EL (cell line): ENCODE results near the gene SATB2.
A peak's percentile ranks its signal among the peaks of the same experiment; 100 is the strongest.

ENCODE experiments used
- DNase-seq: peaks from one replicate; pipeline ENCODE4 v3.0.0-alpha.2; 2016

SATB2 gene

DNA sequence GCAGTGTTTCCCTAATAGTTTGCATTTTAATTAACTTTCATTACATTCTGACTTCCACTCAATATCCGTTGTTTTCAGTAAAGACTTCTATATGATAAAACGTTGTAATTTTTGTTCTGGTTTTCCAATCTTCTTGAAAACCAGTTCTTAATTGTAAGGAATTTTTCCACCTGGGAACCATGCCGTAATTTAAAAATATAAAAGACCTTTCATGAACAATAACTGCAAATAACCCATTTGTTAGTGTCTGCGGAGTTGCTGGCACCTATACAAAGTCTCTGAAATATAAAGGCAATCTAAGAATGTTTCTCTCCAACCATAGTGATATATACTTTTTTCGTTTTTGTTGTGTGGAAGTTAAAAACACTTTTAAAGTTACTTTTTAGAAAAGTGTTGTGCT, 7.7 kb upstream of the SATB2 start:
- DNase-seq: no peak

DNA sequence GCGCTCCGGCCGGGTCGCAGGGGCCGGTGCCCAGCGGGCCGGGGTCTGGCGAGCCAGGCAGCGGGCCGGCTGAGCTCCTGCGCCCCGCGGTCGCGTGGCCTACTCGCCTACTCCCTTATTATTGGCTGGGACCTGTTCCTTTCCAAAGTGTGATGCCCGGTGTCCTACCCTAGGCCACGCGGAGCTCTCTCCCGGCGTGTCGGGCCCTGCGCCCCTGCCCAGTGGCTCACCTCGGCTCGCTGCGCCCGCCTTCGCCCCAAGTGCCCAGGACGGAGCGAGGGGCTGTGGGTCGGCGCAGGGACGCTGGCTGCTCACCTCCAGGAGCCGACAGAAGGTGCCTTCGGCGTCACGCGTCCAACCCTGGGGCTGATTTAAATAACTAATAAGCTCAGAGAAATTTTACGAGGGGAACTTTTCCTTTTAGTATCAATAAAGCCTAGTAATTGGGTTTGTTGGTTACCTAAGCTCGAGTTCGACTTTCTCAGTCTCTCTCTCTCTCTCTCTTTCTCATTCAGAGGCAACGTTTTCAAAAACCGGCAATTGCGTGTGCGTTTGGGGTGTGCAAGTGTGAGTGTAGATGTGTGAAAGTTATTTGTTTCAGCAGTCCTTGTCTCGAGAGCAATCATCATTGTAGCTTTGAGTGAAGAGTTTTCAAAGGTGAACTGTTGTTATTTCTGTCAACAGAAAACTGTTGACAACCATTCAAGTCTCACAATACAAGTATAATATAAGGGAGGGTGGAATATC, 7.0 kb upstream of the SATB2 start:
- no peak for DNase-seq

DNA sequence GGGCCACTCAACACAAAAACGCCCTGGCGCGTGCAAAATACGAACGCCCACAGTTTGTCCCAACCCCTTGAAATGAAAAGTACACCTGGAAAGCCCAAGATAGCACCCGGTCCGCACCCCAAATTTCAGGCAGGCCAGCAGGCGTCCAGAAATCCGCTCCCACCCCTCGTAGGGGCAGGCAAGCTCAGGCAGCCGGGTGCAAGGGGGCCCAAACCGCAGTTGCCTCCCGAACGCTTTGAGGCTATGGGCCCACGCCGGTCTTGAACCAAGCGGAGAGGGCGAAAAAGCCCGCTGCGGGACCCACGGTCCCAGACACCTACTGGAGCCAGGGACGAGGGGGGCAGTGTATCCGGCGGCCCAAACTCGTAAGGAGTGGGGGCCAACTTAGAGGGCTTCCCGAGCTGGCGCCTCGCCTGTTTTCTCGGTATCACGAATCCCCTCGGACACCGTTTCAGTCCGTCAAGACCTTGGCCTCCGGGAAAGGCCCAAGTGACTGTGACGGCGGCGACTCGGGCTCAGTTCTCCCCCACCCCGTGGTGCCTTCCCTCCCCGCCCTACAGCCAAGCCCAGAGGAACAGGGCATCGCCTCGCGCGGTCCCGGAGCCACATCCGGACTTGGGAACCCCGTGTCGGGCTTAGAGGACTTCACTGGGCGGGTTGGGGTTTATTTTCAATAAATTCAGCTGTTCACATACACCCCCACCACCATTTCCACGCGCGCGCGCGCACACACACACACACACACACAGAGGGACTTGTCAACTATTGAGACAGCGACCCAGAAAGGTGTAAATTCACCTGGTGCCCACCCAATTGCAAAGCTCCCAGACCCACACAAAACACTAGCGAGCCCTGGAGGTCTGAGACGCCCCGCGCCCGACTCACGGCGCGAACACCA, 6.2 kb upstream of the SATB2 start:
- peak; percentile 19 for DNase-seq

DNA sequence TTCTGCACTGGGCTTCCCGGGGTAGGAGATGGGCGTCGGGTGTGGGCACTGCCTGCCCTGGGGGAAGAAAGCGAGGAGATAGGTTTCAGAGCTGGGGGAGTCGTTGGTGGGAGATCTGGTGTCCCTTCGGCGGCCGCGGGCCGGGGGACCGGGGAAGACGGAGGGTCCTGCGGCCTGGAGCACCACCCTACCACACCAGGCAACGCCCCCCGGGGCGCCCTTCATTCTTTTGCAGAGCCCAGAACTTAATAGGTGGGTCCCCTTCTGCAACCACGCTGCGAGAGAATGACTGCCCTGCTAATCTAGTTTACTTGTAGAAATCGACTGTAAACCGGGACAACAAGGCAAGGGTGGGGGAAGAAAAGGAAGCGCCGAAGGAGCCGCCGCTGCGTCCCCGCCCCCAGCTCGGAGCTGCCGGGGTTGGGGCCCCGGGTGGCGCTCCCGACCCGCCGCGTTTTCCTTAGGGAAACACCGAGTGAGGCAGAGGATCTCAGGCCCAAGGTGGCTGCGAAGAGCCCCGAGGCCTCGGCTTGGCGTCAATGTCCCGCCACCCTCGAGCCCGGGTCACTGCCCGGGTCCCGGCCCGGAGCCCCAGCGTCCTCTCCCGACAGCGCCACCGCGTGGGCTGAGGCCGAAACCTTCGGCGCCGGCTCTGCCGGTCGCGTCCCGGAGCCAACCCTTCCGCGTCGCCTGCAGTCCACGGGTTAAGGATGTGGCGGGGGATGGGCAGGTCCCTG, 5.4 kb upstream of the SATB2 start:
- peak; percentile 75 for DNase-seq

DNA sequence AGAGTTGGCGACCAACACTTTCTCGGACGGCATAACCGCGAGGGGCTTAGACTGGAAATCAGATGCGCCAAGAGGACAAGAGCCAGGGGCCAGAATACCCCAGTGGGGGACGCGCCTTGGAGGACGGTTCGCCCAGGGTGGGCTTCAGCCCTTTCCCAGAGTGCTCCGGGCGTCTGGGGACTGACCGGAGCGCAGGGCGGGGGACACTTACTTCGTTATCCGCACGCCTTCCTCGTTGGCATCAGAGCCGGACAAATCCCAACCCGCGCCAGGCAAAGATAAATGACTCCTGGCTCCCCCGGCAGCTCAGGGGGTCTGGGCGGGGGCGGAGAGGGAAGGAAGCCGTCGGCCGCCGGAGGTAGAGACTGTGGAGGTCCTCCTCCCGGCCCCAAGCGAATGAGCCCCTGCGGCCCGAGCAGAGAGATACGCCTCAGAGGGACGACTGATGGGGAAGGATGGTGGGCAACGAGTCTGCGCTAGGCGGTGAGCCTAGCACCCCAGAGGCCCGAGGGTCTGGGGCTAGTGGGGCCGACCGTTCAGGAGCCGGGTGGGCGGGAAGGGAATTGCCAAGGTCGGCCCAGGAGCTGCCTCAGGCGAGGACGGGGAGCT, 4.7 kb upstream of the SATB2 start:
- DNase-seq: no peak

DNA sequence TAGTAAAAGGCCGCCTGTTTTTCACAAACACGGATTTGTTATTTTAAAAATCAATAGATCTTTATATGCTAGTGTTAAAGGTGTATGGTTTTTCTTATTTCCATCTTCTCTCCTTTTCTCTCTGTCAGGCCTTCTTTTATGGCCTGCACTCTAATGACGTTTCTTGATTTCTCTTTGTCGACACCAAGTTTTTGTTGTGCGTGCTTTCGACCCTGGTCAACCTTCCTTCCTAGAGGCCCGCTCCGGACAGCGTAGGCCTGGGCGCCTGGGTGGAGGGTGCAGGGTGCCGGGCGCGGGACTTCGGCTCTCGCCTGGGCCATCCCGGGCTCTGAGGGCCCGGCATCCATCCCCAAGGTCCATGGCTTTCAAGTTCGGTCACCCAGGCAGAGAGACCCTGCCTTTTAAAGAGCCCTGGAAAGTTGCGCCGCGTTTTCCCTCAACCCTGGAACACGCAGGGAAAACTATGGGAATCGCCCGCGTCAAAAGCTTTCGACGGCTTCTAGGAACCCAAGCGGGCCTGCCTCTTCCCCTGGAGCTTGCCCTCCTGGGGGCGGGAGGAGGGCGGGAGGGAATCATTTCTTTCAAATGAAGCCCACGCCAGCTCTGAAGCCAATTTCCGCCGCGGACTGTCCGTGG, 4.1 kb upstream of the SATB2 start:
- DNase-seq: no peak

DNA sequence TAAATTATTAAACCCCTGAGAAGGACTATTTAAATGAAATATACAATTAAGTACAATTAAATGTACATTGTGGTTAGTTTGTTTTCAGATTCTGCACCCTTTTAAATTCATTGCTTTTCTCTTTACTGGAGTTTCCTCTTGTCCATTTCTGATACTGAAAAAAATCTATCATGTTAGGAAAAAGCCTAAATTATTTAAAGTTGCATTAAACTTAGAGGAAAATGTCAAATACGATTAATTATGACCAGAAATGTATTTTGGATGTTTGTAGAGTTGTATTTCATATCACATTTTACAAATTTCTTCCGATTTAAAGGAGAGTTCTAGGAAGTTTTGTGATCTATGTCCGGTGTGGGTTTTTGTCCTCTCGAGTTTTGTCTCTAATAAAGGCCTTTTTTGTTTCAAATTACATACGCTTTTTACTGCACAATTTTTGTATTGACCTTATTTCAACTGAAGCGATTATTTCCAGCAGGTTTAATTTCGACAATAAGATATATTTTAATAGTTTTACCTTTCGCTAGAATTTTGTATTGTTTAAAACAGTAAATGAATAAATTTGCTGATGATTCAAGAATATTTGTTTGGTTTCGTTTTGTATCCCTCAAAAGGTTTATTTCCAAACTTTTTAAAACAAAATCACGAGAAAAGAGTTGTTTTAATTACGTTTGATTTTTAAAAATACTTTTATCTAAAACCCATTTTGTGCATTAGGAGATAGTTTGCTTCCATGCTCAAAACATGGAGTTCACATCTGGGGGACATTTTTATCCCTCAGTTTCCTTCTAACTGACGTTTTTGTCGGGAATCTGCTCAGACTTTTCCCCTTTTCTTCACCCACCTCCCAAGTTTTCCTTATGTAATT, 3.3 kb upstream of the SATB2 start:
- no peak for DNase-seq

DNA sequence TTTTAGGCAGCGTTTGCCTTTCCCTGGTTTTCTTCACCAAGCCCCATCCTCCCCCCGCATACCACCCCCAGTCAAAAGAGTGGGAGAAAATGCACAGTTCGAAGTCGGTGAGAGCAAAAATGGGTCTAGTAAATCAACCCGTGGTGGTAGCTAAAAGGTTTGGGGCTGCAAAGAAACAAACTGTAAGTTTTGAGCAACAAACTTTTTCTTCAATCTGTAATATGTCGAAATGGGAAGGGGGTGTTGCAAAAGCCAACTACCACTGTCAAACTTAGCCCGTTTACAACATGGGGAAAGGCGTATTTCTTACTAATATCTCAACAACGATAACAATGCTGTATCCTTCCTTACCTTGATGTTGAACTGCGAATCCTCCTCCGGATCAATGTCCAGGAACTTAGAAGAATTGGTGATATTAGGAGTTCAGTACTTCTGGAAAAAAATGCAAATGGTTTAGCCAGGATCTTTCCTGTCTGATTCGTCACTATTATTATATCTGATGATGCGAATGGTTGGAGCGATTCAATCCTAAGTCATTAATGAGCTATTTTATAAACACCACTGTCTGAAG, 2.4 kb upstream of the SATB2 start:
- peak; percentile 48 for DNase-seq

DNA sequence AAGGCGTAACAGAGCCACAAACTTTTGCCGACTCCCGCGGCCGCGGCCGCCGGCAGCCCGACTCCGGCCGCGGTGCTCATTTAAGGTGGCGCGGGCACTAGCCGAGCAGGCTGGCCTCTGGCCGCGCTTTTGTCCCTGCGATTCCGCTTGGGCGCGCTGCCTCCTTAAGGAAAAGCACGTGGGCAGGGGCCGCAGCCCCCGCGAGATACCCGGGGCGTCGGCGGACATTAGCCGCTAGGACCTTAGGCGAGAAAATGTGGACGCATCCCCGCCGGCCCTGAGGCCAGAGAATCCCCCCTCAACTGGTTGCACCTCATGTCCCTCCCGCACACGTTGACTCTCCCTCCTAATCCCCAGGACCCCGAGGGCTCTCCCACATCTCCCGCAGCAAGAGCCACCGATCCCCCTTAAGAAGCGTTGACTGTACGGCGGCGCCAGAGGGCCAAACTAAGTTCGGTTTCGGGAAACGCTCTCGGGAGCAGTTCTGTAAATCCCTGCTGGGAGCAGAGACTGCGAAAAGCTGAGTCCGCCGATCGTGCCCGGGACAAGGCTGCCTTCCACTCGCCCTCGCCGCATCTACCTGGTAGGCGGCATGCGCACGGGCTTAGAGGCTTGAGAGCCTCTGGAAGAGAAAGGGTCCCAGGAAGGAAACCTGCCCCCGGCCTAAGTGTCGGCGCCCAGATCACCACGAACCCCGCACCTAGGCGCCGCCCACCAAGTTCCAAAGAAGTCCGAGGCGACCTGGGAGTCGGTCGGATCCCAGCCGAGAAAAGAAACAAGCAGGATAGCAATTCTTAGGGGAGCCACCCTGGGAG, 1.8 kb upstream of the SATB2 start:
- peak; percentile 93 for DNase-seq

DNA sequence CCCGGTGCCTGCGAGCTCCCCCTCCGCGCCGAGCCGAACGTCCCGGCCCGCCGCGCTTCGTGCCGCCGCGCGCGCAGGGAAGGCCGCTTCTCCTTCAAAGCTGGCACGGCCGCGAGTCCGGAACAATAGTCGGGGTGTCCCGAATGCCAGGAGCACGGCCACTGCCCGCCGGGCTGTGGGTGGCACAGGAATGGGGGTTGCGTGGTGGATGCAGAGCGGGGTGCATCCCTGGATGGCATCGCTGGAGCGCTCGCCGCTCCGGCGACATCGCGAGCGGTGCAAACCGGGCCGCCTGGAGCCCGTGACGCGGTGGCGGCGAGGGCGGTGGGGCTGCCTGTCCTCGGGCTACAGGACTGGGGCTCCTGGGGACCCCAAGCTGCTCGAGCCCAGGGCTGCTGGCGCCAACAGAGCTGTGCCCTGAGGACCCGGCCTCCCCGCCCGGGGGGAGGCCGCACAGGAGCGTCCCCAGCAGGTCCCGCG, 1.1 kb upstream of the SATB2 start:
- no peak for DNase-seq

DNA sequence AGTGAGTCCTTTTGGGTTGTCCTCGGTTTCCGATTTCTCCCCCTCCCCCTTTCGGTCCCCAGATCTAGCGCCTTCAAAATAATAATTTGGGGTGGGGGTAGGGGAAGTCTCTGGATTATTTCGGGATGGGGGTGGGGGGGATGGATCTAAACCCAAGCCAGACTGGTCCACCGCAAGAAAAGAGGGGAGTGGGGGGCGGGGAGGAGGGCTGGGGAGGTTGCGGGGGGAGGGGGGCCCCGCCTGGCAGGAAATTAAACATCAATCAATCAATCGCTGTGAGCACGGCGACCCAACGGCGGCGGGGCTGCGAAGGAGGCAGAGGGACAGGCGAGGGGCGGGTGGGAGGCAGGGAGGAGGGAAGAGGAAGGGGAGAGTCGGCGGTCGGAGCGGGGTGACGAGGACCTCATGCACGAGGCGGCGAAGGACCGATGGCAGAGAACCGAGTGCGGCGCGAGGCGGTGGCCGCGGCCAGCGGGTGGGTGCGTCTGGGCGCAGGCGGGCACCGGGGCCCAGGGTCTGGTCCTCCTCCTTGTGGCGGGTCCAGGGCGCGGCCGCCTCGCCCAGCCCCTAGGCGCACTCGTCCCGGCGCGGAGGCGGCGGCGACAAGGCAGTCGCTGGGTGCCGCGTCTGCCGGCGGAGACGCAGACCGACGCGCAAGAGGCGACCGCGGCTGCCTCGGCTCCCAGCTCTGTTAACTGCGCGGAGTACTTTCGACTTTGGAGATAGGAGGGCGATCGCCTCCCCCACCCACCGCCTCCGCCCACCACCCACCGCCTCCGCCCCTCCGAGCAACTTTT, 468 bp upstream of the SATB2 start:
- DNase-seq: peak; percentile 59

DNA sequence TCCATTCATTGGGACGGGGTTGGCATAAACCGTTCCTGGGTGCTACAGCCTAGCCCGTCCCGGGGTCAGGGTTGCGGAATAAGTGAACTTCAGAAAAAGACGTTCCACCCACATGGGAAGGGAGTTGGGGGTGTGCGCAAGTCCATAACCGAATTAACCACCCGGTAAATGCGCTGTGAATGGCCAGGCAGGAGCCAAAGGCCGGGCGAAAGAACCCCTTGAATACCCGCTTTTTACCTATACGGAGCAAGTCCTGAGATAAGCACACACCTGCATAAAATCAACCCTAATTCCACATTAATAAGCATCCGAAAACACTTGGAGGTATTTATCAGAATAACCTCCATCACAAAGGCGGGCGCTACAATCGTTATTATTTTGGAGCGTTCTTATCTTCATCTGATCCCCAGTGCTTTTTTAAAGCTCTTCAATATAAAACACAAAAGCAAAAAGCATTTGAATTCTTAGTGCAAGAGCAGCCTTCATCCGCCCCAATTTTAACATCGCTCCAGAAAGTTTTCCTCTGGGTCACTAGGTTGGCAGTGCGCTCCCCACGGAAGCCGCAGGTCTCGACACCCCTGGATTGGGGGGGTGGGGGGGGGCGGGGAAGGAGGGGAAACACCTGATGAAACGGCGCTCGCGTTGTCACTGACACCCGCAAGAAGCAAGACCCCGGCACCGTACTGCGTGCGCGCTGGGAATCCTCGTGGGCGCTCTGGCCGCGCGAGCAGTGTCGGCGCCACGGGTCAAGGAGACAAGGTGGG, 1.2 kb downstream of the SATB2 start:
- peak; percentile 30 for DNase-seq

DNA sequence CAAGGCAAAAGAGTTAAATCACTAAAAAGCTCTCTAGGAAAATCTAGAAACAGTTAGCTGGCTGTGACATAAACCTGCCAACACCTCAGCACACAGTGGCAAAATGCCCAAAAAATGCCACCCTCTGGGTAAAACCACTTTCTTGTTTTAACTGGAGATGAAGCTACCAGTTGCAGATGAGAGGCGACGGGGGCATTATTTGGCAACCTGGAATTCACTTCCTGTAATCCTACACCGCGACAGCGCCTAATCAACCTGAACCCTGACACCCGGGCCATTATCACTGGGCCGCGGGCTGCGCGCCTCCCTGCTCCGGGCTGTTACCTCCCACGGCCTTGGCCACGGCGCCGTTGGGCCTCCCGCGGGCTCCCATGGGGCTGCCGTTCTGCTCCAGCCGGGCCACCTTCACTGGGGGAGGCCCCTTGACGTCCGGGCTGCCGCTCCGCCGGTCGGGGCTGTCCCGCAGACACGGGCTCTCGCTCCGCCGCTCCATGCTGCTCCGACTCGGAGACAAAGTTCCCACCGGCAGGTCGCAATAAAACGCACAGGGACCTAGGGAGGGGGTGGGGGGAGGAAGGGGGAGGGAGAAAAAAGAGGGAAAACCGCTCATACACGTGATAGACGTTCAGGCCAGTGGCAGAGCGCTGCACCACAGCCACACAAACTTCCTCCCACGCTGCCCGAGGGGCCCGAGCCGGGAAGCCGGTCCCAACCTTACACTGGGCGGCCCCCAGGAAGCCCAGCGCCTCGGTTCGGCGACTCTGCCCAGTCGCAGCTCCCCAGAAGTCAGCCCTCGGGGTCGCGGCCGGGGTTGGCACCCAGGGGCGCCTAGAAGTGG, 2.0 kb downstream of the SATB2 start:
- DNase-seq: peak; percentile 56

DNA sequence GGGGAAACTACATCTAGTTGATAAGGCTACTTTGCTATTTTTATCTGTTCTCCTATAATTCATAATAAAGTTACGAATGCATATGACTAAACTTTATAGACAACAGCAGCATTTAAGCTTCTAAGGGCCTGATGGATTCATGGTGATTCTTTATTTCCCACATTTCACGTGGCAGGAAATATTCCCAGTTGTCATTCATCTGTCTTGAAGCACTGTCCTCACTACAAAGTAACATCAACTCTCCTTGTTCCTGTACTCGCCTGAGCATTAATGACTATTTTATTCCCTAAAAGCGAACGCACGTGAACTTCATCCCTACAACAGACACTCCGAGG, 2.6 kb downstream of the SATB2 start:
- no peak for DNase-seq

DNA sequence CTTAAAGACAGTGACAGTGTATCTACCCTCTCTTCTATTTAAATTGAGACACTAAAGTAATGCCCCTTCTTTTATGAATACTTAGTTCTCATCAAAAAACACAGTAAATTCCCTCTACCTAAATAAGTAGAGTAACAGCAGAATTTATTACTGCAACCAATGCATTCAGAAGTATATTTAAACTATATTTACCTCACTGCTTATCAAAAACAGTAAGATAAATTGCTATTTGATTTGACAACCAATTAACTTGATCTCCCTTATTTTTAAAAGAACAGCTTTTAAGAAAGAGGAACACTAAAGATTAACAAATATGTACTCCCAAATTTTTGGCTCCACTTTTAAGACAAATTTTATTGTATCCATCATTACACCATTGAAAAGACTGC, 4.8 kb downstream of the SATB2 start:
- no peak for DNase-seq

DNA sequence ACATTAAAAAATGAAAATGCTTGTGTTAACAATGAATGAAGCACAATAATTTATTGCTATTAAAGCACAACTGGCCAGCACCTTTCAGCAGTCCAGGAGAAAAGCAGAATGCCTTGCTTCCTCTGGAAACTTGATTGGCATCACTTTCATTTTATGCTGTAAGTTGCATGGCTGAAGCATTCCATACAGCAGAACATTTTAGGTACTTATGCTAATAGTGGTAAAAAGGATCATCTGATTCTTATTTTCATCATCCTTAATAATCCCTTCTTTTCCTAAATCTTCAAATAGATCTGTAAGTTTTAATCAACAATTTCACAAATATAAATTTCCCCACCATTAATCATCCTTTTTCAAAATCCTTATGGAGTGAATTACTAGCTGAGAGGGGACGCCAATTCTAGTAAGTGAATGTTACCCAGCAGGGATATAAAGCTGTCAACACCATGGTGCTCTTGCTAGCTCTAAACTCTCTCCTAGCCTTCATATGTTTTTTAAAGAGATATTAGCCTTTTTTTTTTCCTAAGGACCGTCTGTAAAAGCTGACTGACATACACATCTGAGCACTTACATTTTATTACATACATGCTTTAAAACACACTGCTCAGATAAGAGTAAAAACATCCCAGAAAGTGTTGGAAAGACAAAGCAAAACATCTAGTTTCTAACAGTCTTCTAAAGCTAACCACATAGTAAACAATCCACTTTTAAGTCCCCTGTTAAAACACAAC, 5.3 kb downstream of the SATB2 start:
- peak; percentile 26 for DNase-seq

DNA sequence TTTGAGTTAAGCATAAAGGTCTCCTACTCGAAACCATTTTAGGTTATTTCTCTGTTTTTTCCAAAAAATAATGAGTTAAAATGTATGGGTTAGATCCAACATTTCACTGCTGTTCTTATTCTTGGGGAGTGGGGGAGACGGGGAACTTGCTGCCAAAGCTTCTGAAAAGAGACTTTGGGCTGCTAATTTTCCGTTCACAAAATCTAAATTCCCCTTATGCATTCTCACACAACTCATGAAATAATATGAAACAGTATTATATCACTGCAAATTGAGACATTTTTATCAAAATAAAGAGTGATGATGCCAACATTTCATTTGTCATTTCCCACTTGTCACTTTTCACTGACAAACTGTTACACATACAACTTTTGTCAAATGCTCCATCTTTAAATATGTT, 7.8 kb downstream of the SATB2 start:
- DNase-seq: no peak
